MCF 10A (cell line): Measurements from ENCODE around the gene HDLBP. TPM values are rescaled to one million over a fixed set of nuclear protein-coding genes. Genes with fewer than 3 reads are reported as not detected.

Experiments used
- BruUV-seq: library from RNA; stranded (reverse); fragments of 400-500 nt; replicated peaks from 2 replicates; lab custom pipeline; 2021; lab: Mats Ljungman, UMichigan
- CTCF ChIA-PET: fragments of 300-600 bp; sonication (Branson Sonifier 250); formaldehyde crosslinking; extraction: SDS; loops from one replicate; lab custom pipeline; 2021; ENCODE audit warnings: antibody characterized with exemption, inconsistent platforms; lab: Yijun Ruan, JAX
- POLR2A ChIA-PET: fragments of 300-600, 350-650 bp; sonication (Branson Sonifier 250); formaldehyde crosslinking; extraction: SDS; loops from one replicate; lab custom pipeline; 2020; ENCODE audit warnings: antibody characterized with exemption, inconsistent platforms; lab: Yijun Ruan, JAX
- DNase-seq: peaks from one replicate; pipeline ENCODE4 v3.0.0-alpha.2; 2018; ENCODE audit not compliant: unreplicated experiment
- H3K27ac Mint-ChIP-seq: one replicate; pipeline ENCODE4 v1.8.0; 2022; ENCODE audit warnings: mild to moderate bottlenecking, low read depth, mixed read lengths; ENCODE audit not compliant: unreplicated experiment
- H3K27me3 Mint-ChIP-seq: one replicate; pipeline ENCODE4 v1.8.0; 2022; ENCODE audit warnings: mixed read lengths; ENCODE audit not compliant: insufficient read depth, unreplicated experiment
- H3K36me3 Mint-ChIP-seq: one replicate; pipeline ENCODE4 v1.8.0; 2022; ENCODE audit warnings: mild to moderate bottlenecking, moderate library complexity, mixed read lengths; ENCODE audit not compliant: insufficient read depth, unreplicated experiment
- H3K4me1 Mint-ChIP-seq: one replicate; pipeline ENCODE4 v1.8.0; 2022; ENCODE audit warnings: mixed read lengths; ENCODE audit not compliant: insufficient read depth, unreplicated experiment
- H3K4me3 Mint-ChIP-seq: one replicate; pipeline ENCODE4 v1.8.0; 2022; ENCODE audit warnings: mild to moderate bottlenecking, moderate library complexity, mixed read lengths; ENCODE audit not compliant: unreplicated experiment
- H3K9me3 Mint-ChIP-seq: one replicate; pipeline ENCODE4 v1.8.0; 2022; ENCODE audit warnings: mixed read lengths; ENCODE audit not compliant: unreplicated experiment
- CTCF ChIP-seq: fragments of 200-600 bp; IDR thresholded peaks from one replicate; pipeline ENCODE4 v1.8.0; 2022; ENCODE audit warnings: antibody characterized with exemption, mild to moderate bottlenecking; ENCODE audit not compliant: unreplicated experiment
- intact Hi-C: fragments of 100-400 bp; cut with micrococcal nuclease; formaldehyde crosslinking; loops from 2 replicates; pipeline ENCODE4 v1.14.1; 2022
- total RNA-seq: library from RNA; stranded (reverse); gene quantifications from 2 replicates; pipeline ENCODE4 v1.2.3, GENCODE V29; 2022

The HDLBP gene
- total RNA-seq, 1 experiment from 2014 or later, result 670 TPM

DNA sequence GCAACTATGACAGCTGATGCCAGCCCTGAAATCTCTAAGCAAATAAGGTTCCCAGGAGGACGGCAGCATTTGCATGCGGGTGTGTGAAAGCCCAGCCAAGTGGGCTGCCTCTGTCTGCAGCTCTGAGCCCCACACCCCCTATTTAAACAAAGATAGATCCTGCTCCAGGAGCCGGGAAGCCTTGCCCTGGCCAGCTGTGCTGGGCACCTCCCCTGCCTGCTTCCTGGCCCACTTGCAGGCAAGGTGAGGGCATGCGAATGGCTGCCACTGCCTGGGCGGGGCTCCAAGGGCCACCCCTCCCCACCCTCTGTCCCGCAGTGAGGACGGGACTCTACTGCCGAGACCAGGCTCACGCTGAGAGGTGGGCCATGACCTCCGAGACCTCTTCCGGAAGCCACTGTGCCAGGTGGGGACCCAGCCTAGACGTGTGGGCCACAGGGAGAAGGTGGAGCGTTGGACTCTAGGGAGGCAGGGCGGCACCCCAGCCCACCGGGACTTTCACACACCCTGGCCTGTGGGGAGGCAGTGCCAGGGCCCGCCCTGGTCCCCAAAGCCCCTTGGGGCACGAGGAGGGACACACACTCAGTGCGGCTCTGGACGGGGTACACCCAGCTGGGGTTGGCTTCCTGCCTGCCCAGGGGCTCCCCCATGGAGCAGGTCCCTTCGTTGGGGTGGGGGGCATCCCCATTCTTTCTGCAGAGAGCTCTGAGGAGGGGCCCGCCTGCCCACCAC is 126.9 kb downstream of the HDLBP start, which contains the start of gene ANO7:
Gene ANO7, plus strand, starts transcription at position 317 of the 732 bp plus-strand sequence. CDS start 1,387 bp downstream, outside the sequence.
- BruUV-seq, result no TSS peak
- H3K27me3 Mint-ChIP-seq, result no peaks in the 10 kb centered on the region
- H3K4me3 Mint-ChIP-seq, result no peak within 1 kb of the TSS
- H3K36me3 Mint-ChIP-seq, result no peaks in the 10 kb centered on the region
- H3K27ac Mint-ChIP-seq, result no peak within 1 kb of the TSS
- CTCF ChIA-PET, result interaction anchor here (0.6 kb wide), 1 partner anchor 738 kb away, joined by 3 read pairs; no protein-coding TSS in a partner anchor
- H3K4me1 Mint-ChIP-seq, result no peaks in the 10 kb centered on the region
- TF ChIP-seq CTCF, result no peak
- POLR2A ChIA-PET, result no interaction called here
- no peak for DNase-seq
- intact Hi-C loops, result no loop called here
- no peaks in the 10 kb centered on the region for H3K9me3 Mint-ChIP-seq

DNA sequence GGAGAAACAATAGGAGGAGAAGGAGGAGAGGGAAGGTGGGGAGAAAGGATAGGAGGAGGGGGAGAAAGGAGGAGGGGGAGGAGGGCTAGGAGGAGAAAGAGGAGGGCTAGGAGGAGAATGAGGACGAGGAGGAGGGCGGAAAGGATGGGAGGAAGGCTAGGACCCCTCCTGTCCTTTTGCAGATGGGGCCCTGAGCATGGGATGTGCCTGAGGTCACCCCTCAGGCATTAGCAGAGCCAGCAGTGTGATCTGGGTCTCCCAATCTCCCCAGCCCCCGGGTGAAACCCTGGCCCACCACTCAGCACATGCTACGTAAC is 127.6 kb downstream of the HDLBP start:
- no peak for DNase-seq
- TF ChIP-seq CTCF, result no peak
- Mint-ChIP-seq H3K4me1 (no peaks in the 10 kb centered on the region), H3K36me3 (no peaks in the 10 kb centered on the region), H3K27me3 (no peaks in the 10 kb centered on the region), H3K27ac (no peak overlapping the region), H3K9me3 (no peaks in the 10 kb centered on the region), H3K4me3 (no peak overlapping the region)
- POLR2A ChIA-PET, result no interaction called here
- intact Hi-C loops, result no loop called here
- CTCF ChIA-PET, result no interaction called here
- BruUV-seq, result no TSS peak

DNA sequence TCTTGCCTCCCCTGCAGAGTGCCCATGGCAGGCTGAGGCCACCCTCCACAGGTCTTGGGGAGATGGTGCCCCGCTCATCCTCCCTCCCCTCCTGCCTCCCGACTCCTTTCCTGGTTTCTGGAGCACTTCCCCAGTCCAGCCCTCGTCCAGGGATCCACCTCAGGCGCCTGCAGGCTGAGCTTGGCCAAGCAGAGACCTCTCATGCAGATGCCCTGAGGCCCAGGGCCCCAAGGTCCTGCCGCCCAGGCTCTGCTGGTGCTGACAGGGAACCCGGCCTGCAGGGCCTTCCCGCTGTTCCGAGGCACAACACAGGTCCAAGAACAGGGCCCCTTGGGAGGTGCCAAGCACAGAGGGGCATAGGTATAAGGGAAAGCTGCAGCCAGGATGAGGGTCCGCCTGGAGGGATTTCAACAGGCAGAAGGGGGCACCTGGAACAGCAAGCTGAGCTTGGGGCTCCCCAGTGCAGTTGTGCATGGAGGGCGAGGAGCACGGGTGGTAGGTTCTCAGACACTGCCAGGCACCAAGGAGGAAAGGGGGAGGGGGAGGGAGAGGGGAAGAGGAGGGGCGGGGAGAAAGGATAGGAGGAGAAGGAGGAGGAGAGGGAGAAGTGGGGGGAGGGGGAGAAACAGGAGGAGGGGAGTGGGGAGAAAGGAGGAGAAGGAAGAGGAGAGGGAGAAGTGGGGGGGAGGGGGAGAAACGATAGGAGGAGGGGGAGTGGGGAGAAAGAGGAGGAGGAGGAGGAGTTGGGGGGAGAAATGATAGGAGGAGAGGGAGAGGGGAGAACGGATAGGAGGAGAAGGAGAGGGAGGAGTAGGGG is 128.2 kb downstream of the HDLBP start:
- H3K27ac Mint-ChIP-seq, result no peak overlapping the region
- no peaks in the 10 kb centered on the region for H3K36me3 Mint-ChIP-seq
- intact Hi-C loops, result no loop called here
- no peaks in the 10 kb centered on the region for H3K4me1 Mint-ChIP-seq
- no peak overlapping the region for H3K4me3 Mint-ChIP-seq
- no peak for DNase-seq
- CTCF ChIA-PET, result no interaction called here
- POLR2A ChIA-PET, result no interaction called here
- no peaks in the 10 kb centered on the region for H3K9me3 Mint-ChIP-seq
- no peak for TF ChIP-seq CTCF
- BruUV-seq, result no TSS peak
- H3K27me3 Mint-ChIP-seq, result no peaks in the 10 kb centered on the region

- CTCF ChIA-PET, result no interaction called here
These were observed 129.5 kb downstream of the HDLBP start for GRCh38 chr2:241185961-241186360.

More at GRCh38 chr2:241185961-241186360, 129.5 kb downstream of the HDLBP start:
- intact Hi-C loops, result no loop called here
- POLR2A ChIA-PET, result no interaction called here
- DNase-seq, result no peak
- Mint-ChIP-seq H3K4me3 (no peak overlapping the region), H3K27me3 (no peaks in the 10 kb centered on the region), H3K27ac (no peak overlapping the region), H3K4me1 (no peaks in the 10 kb centered on the region), H3K36me3 (peaks cover 5% of the 10 kb centered on the region), H3K9me3 (no peaks in the 10 kb centered on the region)
- BruUV-seq, result no TSS peak
- TF ChIP-seq CTCF, result no peak
